ENCODE data around the gene JCHAIN.

JCHAIN gene

GRCh38 chr4:70630162-70630561, 36.1 kb downstream of the JCHAIN start:
- ATAC-seq (ENCODE audit: low read depth) (no peak), DNase-seq (ENCODE audit: low spot score) (no peak)
- Histone ChIP-seq H3K9me3 (ENCODE audit: severe bottlenecking) (no peaks in the 10 kb centered on the region), H3K4me3 (ENCODE audit: severe bottlenecking) (no peak overlapping the region), H3K27me3 (ENCODE audit: insufficient read depth, poor library complexity, severe bottlenecking) (no peaks in the 10 kb centered on the region), H3K4me1 (ENCODE audit: insufficient read depth, poor library complexity, severe bottlenecking) (peaks cover 8% of the 10 kb centered on the region), H3K27ac (ENCODE audit: poor library complexity, severe bottlenecking) (no peak overlapping the region), H3K36me3 (ENCODE audit: low read depth) (no peaks in the 10 kb centered on the region)
- TF ChIP-seq CTCF (IDR thresholded peaks at IDR 0.05; ENCODE audit: poor library complexity, severe bottlenecking), result no peak

GRCh38 chr4:70629469-70630090, 36.7 kb downstream of the JCHAIN start:
- Histone ChIP-seq H3K27ac (ENCODE audit: poor library complexity, severe bottlenecking) (no peak overlapping the region), H3K36me3 (ENCODE audit: low read depth) (no peaks in the 10 kb centered on the region), H3K4me3 (ENCODE audit: severe bottlenecking) (no peak overlapping the region), H3K27me3 (ENCODE audit: insufficient read depth, poor library complexity, severe bottlenecking) (no peaks in the 10 kb centered on the region), H3K4me1 (ENCODE audit: insufficient read depth, poor library complexity, severe bottlenecking) (peaks cover 8% of the 10 kb centered on the region), H3K9me3 (ENCODE audit: severe bottlenecking) (no peaks in the 10 kb centered on the region)
- no peak for TF ChIP-seq CTCF (IDR thresholded peaks at IDR 0.05; ENCODE audit: poor library complexity, severe bottlenecking)
- DNase-seq (ENCODE audit: low spot score), result no peak
- no peak for ATAC-seq (ENCODE audit: low read depth)

- ATAC-seq (ENCODE audit: low read depth) (no peak), DNase-seq (ENCODE audit: low spot score) (no peak)
- Histone ChIP-seq H3K4me3 (ENCODE audit: severe bottlenecking) (no peak within 1 kb of the TSS), H3K36me3 (ENCODE audit: low read depth) (no peaks in the 10 kb centered on the region), H3K27me3 (ENCODE audit: insufficient read depth, poor library complexity, severe bottlenecking) (no peaks in the 10 kb centered on the region), H3K4me1 (ENCODE audit: insufficient read depth, poor library complexity, severe bottlenecking) (peaks cover 8% of the 10 kb centered on the region), H3K27ac (ENCODE audit: poor library complexity, severe bottlenecking) (no peak within 1 kb of the TSS), H3K9me3 (ENCODE audit: severe bottlenecking) (no peaks in the 10 kb centered on the region)
- TF ChIP-seq CTCF (IDR thresholded peaks at IDR 0.05; ENCODE audit: poor library complexity, severe bottlenecking), result no peak
Measured at GRCh38 chr4:70628444-70628843, 37.9 kb downstream of the JCHAIN start, which contains the start of gene ENAM. Gene ENAM (plus strand): TSS chr4:70628744. CDS start chr4:70629501, 757 bp downstream.

DNA sequence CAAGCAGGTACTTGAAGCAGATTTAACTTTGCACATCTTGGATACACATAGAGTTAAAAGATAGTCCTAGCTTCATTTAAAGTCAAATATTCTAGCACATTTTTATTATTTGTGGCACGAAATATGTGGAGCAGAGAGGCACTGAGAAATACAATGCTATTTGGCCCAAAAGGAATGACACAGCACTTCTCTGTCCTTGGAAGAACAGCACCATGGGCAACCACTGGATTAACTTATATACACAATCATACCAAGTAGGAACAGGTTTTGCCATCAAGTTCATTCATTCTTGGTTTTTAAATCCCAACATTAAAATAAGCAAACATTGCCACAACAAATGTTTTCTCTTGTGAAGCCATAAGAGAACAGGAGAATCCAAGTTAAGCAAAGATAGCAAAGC, 38.7 kb downstream of the JCHAIN start:
- Histone ChIP-seq H3K27ac (ENCODE audit: poor library complexity, severe bottlenecking) (no peak overlapping the region), H3K36me3 (ENCODE audit: low read depth) (no peaks in the 10 kb centered on the region), H3K4me3 (ENCODE audit: severe bottlenecking) (no peak overlapping the region), H3K9me3 (ENCODE audit: severe bottlenecking) (no peaks in the 10 kb centered on the region), H3K27me3 (ENCODE audit: insufficient read depth, poor library complexity, severe bottlenecking) (no peaks in the 10 kb centered on the region), H3K4me1 (ENCODE audit: insufficient read depth, poor library complexity, severe bottlenecking) (peaks cover 8% of the 10 kb centered on the region)
- ATAC-seq (ENCODE audit: low read depth), result no peak
- no peak for TF ChIP-seq CTCF (IDR thresholded peaks at IDR 0.05; ENCODE audit: poor library complexity, severe bottlenecking)
- DNase-seq (ENCODE audit: low spot score), result no peak

DNA sequence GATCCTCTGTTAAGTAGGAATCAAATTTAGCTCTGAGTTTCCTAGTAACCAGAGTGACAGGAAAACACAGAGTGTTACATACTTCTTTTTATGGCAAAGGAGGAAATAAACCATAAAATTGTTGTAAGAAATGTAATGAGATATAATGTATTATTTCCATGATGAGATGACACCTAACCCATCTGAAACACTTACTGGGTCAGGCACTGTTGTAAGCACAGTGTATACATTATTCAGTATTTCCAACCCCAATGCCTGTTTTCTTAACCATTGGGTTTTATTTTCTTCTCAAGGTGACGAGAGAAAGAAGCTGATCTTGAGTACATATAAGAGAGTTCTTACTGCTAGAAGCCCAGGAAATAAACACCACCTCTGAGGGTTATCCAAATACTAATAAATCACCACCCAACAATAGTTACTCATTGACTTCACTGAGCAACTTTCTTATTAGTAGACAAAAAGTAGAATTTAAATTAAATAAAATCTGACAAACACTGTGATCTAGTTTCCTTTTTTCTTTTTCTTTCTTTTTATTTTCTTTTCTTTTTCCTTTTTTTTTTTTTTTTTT, 42.0 kb downstream of the JCHAIN start:
- Histone ChIP-seq H3K4me3 (ENCODE audit: severe bottlenecking) (no peak overlapping the region), H3K4me1 (ENCODE audit: insufficient read depth, poor library complexity, severe bottlenecking) (no peaks in the 10 kb centered on the region), H3K27ac (ENCODE audit: poor library complexity, severe bottlenecking) (no peak overlapping the region), H3K27me3 (ENCODE audit: insufficient read depth, poor library complexity, severe bottlenecking) (no peaks in the 10 kb centered on the region), H3K9me3 (ENCODE audit: severe bottlenecking) (no peaks in the 10 kb centered on the region), H3K36me3 (ENCODE audit: low read depth) (no peaks in the 10 kb centered on the region)
- no peak for TF ChIP-seq CTCF (IDR thresholded peaks at IDR 0.05; ENCODE audit: poor library complexity, severe bottlenecking)
- no peak for ATAC-seq (ENCODE audit: low read depth)
- no peak for DNase-seq (ENCODE audit: low spot score)

All from RWPE2 (cell line).